DMS53 (cell line): Measurements from ENCODE around the gene RGS13.

Experiments used
- DNase-seq: peaks from one replicate; lab custom pipeline; 2025; lab: John Stamatoyannopoulos, UW

Gene RGS13

DNA sequence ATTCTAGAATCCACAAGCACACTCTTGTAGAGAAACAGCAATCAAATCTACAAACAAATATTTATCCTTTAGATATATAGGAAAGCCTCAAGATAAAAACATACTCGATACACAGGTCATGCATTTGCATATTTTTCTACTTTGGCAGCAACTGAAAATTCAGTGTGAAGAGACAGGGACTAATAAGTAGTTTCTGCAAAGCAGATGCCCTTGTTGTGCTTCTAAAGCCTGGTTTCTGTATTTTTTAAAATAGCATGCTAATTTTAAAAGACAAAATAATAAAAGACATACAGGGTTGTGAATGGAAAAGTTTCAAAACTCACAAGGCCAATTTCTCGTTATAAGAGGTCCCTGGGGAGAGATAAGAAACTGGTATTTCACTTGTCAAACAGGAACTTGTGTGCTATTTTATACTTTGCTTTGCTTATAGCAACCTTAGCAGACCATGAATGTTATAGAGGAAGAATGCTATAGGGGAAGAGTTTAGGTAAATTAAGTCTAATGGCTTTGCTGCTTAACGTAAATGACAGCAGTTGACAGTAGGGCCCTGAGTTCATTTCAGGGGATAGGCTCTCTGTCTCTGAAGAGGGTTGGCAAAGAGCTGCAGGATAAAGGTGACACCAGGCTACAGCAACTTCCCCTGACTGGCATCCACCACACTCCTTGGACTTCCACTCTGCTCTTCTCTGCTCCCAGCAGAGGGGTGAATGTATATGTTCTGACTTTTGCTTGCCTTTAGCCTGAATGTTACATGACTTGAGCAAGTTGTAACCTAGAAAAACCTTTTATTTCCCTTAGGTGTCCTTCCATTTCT lies 9.4 kb upstream of the RGS13 start:
- no peak for DNase-seq

DNA sequence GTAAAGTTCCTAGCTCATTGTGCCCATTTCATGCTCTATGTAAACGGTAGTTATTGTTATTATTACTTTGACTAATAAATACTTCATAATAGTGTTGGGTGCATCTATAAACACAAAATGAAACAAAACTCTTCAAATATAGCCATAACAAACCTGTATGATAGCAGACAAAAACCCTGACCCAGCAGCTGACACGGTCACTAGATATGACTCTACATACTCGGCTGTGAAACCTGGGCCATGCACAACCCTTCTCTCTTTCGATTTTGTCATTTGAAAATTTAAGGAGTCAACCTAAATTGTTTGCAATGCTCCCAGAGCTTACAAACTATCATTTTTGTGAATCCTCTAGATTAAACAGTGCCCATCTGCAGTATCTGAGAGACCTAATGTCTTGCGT lies 8.0 kb upstream of the RGS13 start:
- no peak for DNase-seq

DNA sequence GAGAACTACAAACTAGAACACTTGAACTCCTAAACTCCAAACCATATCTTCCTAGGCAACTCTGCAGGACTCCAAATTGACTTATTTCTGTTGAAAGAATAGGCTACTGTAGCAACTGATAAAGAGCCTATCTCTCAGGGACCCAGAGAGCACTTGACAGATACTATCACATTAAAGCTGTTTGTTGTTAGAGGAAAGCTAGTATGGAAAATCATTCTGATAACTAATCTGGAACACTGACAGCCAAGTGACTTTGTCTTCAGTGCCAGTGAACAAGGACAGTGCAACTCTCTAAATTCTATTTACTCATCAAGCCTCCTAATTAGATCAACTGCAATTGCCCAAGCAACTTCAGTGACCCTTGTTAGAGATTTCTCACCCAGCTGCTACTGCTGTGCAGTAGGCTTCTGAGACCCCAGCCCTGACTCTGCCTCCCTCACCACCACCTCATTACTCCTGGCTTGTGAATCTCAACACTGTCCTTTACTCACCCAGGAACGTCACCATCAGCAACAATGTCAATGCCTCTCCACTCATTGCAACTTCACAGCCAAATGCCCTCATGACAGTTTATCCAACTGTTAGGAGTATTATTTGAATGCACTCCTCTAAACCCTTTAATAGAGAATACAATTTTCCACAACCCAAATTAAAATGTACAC lies 7.4 kb upstream of the RGS13 start:
- no peak for DNase-seq

DNA sequence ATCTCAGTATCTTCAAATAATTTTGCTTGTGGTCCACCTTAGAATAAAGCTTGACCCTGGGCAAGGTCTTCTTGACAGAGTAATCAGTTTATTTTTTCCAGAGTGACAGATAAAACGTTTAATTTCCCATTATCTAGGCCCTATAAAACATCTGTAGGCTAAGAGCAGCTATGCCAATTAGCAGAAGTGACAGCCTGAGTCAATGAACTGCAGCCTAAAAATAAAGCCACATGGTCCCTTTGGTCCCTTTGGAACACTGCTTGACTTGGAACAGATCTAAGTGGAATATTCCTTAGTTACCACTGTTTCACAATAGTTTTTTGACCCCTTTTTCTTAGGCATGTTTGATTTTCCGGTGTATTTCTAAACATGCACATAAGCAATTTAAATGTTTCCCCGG lies 6.3 kb upstream of the RGS13 start:
- DNase-seq: no peak

DNA sequence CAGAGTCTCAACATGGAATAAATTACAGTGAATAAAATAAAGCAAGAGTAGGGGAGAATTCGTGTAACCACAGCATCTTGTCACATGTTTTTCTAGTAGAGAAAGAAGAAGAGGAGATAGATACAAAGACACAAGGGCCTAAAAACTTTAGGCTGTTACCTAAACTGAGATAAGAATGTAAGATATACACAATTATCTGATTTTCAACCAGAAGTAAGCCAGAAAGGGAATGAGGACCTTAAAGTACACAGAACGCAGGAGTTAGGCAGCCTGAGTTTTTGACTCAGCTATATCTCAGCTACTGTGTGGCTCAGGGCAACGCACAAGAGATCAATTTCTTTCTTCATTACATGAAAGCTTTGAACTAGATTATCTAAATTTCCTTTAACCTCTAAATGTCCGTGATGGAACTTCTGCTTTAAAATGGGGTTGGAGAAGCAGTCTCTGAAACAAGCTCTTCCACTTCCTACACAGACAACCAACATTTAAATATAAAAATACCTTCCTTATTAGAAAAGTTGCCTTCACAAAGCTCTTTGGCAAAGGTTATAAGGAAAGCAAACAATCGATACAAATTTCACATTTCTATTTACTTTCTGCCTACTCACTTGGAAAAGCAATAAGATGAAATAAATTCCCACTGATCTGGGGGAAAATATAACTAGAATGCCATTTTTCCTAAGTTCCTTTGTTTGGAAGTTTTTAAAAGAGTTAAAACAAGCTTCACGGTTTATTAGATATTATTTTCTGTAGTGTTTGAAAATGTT lies 5.2 kb upstream of the RGS13 start:
- no peak for DNase-seq

DNA sequence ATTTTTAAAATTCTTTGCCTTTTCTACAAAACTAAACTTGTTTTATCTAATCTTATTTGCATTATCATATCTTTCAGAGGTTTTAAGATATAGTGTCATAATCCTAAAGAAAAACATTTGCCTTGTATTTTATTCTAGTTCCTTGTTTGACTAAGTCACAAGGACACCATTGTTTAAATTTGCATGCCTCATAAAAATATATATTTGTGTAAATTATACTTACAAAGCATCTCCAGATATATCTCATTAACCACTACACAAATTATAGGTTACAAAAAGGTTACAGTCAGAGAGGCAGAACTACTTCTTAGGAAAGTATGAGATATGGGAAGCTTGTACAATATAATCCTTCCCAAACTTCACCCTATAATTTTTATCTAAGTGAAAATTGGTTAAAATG lies 4.2 kb upstream of the RGS13 start:
- DNase-seq: no peak

DNA sequence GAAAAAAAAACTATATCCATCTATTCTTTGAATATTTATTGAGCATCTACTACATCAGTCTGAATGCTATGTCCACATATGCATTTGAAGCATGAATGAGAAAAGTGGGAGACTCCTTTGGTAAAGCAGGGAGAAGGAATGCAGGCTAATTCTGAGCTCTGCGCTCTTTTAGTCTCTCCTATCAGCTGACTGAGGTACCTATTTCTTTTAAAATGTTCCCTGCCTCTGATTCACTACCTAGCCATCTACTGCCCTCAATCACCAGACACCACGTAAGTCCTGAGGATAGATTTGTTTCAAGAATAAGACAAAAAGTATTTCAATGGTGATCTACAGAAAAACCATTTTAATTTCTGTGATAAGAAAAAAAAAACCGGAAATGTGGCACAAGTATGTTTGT lies 3.8 kb upstream of the RGS13 start:
- DNase-seq: no peak

DNA sequence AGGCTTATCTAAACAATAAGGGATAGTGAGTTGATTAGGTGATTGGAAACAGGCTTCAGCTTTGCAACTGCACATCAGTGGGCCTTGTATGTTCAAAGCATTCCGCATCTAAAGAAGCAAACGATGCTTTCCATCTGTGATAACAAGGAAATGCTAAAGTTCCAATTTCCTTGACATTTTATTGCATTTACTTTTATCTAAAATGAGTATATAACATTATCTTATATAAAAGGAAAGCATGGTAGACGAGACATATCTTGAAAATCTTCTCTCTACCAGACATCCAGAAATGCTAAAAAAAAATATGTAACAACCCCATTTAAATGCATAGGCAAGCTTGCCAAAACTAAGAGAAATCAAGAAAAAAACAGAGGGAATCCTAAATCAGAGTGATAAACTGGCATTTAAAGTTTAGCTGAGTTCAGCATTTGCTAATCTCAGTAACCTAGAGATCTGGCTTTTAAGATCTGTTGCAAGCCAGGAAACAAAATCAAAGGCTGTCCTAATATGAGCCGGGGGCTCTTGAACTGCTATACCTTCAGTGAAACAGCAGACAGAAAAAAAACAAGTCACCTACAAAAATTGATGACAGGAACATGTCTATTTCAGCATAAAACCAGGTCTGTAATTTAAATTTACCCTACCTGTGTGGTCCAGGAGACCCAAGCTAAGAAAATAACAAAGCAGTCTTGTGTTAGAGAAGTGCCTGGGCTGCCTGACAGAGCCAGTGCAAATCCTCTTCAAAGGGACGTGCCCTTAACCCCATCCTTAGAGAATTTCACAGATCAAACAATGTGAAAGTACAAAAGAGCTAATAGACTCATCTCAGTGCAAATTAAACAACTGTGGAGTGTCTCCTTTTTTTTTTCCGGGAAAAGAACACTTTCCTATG lies 3.1 kb upstream of the RGS13 start:
- no peak for DNase-seq

DNA sequence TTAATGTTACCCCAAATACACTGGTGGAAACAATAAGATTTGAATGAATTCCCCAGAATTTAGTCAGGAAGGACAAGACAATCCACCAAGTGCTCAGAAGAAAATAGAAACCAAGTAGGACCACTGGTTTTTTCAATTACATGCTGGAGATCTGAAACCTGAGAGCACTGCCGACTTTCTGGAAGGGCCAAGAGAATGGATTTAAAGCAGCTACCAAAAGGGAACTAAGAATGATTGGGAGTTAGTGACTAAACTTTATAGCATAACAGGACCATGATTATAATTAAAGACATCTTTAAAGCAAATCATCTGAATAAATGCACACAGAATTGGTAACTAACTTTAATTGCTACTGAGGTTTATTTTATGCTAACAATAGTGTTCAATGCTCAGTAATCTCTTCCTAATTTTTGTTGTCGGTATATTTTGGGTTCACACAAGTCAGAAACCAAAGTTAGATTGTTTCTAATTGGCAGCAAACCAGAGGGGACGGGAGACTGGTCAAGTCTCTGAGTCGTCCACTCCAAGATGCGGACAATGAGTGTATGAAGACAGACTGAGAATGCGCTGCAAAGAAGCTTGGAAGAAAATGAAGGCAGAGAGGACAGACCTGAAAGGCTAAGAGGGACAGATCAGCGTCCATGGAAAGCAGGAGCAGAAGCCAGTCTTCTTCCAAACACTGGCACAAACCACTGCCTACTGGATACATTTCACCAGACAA lies 2.3 kb upstream of the RGS13 start:
- no peak for DNase-seq

DNA sequence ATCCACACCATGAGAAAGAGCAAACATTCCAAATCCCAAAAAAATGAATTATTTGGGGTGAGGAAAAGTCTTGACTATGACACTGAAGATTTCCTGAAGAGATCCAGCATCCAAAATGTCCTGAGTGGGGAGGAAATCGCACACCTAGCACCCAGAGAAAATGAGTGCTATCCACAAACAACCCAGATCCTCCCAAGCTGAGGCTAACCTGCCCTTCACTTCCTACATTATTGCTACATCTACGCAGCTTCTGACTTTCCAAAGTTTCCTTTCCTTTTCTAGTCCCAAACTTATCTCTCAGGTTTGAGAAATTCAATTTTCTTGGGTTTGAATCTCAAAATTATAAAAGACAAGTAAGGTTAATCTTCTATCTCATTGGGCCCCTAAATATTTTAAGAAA lies 906 bp upstream of the RGS13 start:
- no peak for DNase-seq

DNA sequence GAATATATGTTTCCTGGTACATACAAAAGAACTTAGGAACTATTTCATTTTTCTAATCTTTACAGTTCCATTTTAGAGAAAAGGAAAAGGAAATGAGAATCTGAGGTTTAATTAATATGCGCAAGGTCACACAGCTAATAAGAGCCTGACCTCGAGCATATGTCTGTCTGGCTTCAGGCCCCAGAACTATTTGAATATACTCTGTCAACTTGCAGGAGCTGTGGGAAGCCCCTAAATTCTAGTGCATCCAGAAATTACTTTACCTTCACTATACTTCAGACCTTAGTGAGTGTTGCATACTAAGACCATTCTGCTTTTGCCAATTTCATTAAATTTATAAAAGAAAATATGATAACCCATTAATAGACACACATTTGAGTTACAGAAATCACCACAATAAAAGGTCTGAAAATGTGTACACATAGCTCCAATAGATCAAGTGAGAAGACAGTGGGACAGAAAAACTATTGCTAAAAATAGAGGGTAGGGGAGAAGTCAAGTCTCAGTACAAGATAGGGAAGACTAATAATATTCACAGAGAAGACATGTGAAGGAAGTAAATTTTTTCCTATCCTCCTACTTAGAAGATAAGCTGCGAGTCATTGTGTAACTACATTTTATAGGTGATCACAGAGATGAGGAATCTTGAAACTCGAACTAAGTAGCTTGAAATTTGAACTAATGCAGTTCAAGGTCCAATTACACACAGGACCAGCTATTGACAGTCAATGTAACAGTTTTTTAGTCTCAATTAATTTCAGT lies 3.8 kb downstream of the RGS13 start:
- DNase-seq: peak; percentile 14

DNA sequence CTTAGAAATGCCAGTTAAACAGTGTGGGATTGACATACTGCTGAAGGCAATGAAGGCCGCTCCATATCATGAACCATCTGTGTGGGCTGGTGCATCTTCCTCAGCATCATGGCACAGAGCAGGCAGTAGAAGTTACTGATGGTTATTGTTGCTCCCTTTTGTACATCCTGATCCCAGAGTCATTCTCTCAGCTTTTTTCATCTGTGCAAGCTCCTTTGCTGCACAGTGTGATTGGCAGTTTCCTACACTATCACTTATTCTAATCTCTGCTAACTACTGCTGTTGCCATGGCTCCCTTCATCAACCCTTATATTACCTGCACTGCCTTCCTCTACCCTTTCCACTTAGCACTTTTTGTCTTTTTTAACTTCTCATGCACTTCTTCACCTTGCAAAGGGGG lies 16.2 kb downstream of the RGS13 start:
- no peak for DNase-seq

DNA sequence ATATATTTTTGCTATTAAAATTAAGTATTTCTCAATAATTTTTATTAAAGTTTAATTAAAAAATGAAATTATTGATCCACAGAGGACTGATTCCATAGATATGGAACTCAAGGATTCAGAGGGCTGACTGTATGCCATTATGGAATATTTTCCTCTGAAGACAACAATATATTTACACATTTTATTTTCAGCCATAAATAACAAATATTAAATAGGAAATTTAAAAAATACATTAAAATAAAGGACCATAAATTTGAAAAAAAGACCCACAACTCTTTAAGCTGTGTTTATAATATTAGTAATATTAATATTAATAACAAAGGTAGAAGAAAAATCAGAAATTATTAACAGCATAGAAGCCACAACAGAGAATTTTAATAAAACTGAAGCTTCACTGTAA lies 18.2 kb downstream of the RGS13 start:
- DNase-seq: no peak

DNA sequence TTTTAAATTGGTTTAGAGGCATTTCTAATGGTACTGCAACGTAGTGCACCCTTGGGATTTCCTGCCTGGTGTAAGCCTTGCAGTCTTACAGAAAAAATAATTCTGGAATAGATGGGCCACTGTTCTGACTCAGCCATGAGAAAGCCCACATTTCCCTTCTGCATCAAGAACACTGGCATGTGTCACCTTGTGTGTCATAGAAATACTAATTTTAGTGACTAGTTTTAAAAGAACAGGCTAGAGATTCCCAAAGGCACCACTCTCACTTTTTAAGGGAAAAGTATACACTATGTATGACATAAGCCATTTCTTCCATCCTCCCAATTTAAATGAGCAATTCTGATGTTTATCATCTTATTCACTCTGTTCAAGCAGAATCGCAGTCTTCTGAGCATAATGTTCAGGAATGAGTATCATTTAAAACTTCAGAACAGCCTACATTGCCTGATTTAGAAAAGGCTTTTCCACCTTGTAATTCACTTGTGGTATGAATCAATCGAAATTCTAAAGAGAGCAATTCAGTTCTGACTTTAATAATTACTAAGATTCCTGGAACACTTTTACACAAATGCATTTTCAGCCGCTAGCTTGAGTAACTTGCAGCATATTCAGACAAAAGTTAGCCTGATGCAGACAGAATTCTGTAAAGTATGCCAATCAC lies 18.8 kb downstream of the RGS13 start:
- DNase-seq: no peak

DNA sequence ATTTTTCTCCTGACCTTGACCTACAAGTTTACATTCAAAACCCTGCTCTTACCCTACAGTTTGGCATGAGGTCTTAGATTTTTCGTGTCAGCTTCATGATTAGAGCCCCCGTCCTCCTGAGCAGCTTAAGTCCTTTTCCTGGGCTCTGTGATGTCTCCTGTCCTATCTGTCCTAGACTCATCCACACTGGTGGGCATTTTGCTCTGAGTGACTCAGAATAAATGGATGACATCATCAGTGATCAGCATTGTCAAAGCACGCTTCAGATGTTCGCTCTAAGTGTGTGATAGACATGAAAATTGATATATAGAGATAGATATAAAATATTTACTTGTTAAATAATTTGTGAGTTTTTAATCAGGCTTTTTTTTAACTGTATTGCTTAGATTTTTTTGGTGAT lies 21.8 kb downstream of the RGS13 start:
- peak; percentile 5 for DNase-seq

DNA sequence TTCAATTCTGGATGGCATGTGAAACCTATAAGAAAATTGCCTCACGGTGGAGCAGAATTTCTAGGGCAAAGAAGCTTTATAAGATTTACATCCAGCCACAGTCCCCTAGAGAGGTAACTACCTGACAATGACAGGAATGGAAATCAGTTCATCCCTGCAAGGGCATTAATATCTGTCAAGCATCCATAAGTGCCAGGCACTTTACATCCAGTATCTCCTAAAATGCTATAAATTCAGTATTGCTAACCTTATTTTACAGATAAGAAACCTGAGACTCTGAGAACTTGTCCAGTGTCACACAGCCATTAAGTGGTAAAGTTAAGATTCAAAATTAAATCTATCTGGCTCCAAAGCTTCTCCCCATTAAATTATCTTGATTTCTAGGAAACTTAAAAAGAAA lies 22.3 kb downstream of the RGS13 start:
- no peak for DNase-seq

DNA sequence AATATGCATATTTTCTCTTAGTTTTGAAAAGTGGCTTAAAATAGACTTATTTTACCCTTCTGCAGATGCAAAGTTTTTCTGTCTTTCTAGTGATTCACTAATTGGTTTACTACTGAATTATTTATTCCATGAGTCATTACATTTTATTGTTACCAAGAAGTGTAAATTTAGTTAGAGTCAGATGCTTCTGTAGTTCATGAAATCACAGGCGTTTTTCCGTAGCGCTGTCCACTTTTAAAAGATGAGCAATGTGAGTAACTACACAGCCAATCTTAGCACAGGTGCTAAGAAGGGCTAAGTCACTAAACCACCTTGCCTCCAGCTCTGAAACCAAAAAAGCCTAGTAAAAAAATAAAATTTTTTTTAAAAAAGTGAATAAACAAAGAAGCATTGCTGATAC lies 24.7 kb downstream of the RGS13 start:
- DNase-seq: no peak

DNA sequence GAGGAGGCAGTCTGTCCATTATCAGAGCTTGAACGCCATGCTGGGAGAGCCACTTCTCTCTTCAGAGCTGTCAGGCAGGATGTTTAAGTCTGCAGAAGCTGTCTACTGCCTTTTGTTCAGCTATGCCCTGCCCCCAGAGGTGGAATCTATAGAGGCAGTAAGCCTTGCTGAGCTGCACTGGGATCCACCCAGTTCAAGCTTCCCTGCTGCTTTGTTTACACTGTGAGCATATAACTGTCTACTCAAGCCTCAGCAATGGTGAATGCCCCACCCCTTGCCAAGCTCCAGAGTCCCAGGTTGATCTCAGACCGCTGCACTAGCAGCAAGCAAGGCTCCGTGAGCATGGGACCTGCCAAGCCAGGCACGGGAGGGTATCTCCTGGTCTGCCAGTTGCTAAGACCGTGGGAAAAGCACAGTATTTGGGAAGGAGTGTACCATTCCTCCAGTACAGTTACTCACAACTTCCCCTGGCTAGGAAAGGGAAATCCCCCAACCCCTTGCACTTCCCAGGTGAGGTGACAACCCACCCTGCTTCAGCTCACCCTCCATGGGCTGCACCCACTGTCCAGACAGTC lies 32.5 kb downstream of the RGS13 start:
- peak; percentile 61 for DNase-seq

DNA sequence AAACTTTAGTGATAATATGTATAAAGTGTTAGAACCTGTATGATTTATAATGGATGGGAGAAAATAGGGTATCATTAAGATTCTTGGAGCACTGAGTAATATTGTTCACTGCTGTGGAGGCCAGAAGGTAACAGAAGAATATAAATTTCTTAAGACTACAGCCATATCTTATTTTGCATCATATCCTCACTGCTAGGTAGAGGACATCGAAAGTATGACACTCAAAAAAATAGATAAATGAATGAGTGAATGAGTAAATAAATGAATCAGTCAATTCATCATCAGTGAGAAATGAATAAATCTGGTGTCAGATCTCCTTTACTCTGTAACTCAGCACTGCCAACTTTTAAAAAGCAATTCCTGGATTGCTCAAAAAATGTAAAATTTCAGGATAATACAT lies 33.2 kb downstream of the RGS13 start:
- DNase-seq: no peak

DNA sequence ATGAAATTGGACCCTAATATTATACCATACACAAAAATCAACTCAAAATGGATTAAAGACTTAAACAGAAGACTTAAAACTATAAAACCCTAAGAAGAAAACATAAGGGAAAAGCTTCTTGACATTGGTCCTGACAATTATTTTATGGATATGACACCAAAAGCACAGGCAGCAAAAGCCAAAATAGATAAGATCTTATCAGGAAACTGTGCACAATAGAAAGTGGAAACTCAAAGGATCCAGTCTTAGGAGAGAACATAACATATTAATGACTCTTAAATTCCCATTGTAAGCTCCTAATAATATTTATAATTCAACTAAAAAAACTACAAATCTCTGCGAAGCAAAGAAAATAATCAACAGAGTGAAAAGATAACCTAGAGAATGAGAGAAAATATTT lies 39.8 kb downstream of the RGS13 start:
- no peak for DNase-seq
